Epithelial cell of proximal tubule (primary cell): ENCODE data around the gene GANC. TPM values are rescaled to one million over a fixed set of nuclear protein-coding genes. Genes with fewer than 3 reads are reported as not detected.

ENCODE experiments used
- DNase-seq: peaks from one replicate; pipeline ENCODE4 v3.0.0-alpha.2; 2011; ENCODE audit warnings: low read depth
- H3K4me3 ChIP-seq: 2 replicates; pipeline ENCODE4 v1.5.1; 2011; ENCODE audit warnings: low read depth, mild to moderate bottlenecking, low read length
- total RNA-seq: library from RNA; depleted of rRNA; stranded (reverse); fragments of >200 nt; gene quantifications from 2 replicates; pipeline ENCODE4 v1.2.3, GENCODE V29; 2015
- TF ChIP-seq, protein P1 (sequence below): conservative IDR thresholded peaks from 2 replicates; pipeline ENCODE4 v1.5.1; 2012; ENCODE audit warnings: low read depth, mild to moderate bottlenecking, low read length

Gene GANC
- total RNA-seq, 1 donor from 2014 or later, result 13.1 TPM

GRCh38 chr15:42239528-42240182 is 33.3 kb upstream of the GANC start:
- DNase-seq, result no peak
- TF ChIP-seq, protein P1, sequence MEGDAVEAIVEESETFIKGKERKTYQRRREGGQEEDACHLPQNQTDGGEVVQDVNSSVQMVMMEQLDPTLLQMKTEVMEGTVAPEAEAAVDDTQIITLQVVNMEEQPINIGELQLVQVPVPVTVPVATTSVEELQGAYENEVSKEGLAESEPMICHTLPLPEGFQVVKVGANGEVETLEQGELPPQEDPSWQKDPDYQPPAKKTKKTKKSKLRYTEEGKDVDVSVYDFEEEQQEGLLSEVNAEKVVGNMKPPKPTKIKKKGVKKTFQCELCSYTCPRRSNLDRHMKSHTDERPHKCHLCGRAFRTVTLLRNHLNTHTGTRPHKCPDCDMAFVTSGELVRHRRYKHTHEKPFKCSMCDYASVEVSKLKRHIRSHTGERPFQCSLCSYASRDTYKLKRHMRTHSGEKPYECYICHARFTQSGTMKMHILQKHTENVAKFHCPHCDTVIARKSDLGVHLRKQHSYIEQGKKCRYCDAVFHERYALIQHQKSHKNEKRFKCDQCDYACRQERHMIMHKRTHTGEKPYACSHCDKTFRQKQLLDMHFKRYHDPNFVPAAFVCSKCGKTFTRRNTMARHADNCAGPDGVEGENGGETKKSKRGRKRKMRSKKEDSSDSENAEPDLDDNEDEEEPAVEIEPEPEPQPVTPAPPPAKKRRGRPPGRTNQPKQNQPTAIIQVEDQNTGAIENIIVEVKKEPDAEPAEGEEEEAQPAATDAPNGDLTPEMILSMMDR, result no peak
- H3K4me3 ChIP-seq, result no peak overlapping the region

DNA sequence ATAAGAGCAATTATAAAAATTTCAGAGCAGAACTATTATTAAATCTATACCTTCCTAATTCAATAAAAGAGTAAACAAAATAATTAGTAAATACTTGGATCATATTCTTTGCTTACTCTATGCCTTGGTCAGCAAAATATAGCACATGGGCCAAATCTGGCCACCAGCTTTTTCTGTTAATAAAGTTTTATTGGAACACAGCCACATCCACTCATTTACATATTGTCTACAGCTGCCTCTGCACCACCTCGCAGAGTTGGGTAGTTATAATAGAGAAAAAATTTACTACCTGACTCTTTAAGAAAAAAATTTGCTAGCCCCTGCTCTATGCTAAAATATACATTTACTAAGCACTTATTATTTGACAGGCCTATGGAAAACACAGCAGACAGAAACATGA is 32.2 kb upstream of the GANC start:
- H3K4me3 ChIP-seq, result no peak overlapping the region
- TF ChIP-seq, protein P1, result no peak
- DNase-seq, result no peak

- DNase-seq, result no peak
- no peak overlapping the region for H3K4me3 ChIP-seq
- TF ChIP-seq, protein P1, result no peak
Measured at GRCh38 chr15:42253300-42253699, 19.7 kb upstream of the GANC start.

DNA sequence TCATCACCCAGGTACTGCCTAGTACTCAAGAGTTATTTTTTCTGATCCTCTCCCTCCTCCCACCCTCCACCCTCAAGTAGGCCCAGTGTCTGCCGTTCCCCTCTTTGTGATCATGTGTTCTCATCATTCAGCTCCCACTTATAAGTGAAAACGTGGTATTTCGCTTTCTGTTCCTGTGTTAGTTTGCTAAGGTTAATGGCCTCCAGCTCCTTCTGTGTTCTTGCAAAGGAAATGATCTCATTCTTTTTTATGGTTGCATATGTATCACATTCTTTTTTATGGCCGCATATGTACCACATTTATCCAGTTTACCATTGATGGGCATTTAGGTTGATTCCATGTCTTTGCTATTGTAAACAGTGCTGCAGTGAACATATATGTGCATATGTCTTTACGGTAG is 8.2 kb upstream of the GANC start:
- no peak overlapping the region for H3K4me3 ChIP-seq
- no peak for DNase-seq
- TF ChIP-seq, protein P1, result no peak

DNA sequence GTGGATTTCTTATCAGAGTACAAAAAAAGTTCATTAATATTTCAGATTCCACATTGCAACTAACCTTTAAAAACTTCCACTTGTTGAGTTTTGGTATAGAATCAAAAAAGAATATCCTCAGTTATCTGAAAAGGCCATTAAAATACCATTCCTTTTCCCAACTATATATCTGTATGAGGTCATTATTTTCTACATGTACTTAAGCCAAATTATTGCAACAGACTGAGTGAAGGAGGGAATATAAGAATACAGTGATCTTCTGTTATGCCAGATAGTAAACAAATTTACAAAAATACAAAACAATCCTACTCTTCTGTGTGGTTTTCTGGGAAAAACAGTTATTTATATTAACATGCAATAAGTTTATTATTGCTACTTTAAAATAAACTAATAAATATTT is 5.7 kb upstream of the GANC start:
- TF ChIP-seq, protein P1, result no peak
- no peak overlapping the region for H3K4me3 ChIP-seq
- no peak for DNase-seq

- TF ChIP-seq, protein P1, result no peak
- DNase-seq, result no peak
- H3K4me3 ChIP-seq, result no peak overlapping the region
Measured at GRCh38 chr15:42270551-42270950, 2.5 kb upstream of the GANC start.

DNA sequence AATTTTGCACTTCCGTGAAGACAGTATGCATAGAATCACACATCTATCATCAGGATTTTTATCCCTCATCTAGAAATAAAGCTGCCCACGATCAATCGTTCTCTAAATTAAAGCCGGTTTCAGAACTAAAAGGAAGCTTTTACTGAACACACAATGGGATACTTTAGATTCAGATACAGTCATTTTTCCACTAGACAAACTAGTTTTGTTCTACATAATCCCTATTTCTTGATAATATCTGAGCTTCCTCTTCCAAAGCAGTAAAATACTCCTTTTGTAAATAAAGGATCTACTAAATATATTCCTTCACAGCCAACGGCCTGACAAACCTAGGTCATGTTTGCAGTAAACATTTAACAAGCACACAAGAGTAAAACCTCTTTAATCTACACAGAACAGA is 2.0 kb upstream of the GANC start:
- TF ChIP-seq, protein P1, result no peak
- DNase-seq, result no peak

More for the DNA sequence above, 2.0 kb upstream of the GANC start:
- H3K4me3 ChIP-seq, result no peak overlapping the region
